Measurements from ENCODE around the gene KCNJ6.

DNA sequence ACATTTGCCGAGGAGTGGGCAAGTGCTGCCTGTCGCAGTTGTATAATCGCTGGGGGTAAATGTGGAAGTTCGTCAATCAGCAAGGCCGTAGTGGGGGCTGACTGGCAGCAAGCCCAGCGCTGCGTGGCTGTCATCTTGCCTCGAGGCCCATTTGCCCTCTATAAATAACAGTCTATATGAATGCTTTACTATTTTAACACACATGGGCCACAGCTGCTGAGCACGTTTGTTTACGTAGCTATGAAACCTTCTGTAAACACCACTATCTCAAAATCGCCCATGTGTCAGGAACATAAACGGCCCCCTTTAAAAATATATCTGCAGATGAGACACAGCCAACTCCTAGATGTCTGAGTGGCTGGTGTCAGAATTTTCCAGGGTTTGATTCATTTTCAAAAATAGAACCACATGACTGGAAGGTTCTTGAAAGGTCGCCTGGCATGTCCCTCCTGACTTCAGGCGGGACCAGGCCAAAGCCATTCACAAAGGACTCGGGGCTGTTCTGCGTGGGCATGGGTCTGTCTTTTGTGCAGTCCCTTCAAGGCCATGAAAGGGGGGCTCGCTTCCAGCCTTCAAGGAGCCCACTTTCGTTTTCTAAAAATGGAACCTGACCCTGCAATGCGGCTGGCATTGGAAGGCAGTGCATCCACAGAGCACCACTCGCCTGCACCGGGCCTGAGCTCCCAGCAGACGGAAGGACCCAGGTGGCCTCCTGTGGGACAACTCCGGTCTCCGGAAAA is 205.5 kb downstream of the KCNJ6 start:
- TF ChIP-seq, protein P1, sequence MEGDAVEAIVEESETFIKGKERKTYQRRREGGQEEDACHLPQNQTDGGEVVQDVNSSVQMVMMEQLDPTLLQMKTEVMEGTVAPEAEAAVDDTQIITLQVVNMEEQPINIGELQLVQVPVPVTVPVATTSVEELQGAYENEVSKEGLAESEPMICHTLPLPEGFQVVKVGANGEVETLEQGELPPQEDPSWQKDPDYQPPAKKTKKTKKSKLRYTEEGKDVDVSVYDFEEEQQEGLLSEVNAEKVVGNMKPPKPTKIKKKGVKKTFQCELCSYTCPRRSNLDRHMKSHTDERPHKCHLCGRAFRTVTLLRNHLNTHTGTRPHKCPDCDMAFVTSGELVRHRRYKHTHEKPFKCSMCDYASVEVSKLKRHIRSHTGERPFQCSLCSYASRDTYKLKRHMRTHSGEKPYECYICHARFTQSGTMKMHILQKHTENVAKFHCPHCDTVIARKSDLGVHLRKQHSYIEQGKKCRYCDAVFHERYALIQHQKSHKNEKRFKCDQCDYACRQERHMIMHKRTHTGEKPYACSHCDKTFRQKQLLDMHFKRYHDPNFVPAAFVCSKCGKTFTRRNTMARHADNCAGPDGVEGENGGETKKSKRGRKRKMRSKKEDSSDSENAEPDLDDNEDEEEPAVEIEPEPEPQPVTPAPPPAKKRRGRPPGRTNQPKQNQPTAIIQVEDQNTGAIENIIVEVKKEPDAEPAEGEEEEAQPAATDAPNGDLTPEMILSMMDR (IDR thresholded peaks at IDR 0.05; ENCODE audit: low read depth, low read length, missing input control), result no peak
- TF ChIP-seq, protein P2, sequence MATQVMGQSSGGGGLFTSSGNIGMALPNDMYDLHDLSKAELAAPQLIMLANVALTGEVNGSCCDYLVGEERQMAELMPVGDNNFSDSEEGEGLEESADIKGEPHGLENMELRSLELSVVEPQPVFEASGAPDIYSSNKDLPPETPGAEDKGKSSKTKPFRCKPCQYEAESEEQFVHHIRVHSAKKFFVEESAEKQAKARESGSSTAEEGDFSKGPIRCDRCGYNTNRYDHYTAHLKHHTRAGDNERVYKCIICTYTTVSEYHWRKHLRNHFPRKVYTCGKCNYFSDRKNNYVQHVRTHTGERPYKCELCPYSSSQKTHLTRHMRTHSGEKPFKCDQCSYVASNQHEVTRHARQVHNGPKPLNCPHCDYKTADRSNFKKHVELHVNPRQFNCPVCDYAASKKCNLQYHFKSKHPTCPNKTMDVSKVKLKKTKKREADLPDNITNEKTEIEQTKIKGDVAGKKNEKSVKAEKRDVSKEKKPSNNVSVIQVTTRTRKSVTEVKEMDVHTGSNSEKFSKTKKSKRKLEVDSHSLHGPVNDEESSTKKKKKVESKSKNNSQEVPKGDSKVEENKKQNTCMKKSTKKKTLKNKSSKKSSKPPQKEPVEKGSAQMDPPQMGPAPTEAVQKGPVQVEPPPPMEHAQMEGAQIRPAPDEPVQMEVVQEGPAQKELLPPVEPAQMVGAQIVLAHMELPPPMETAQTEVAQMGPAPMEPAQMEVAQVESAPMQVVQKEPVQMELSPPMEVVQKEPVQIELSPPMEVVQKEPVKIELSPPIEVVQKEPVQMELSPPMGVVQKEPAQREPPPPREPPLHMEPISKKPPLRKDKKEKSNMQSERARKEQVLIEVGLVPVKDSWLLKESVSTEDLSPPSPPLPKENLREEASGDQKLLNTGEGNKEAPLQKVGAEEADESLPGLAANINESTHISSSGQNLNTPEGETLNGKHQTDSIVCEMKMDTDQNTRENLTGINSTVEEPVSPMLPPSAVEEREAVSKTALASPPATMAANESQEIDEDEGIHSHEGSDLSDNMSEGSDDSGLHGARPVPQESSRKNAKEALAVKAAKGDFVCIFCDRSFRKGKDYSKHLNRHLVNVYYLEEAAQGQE (IDR thresholded peaks at IDR 0.05), result no peak
- TF ChIP-seq YY1 (IDR thresholded peaks at IDR 0.05) (no peak), RAD21 (IDR thresholded peaks at IDR 0.05) (no peak), FOXA1 (IDR thresholded peaks at IDR 0.05) (no peak), TAF1 (conservative IDR thresholded peaks at IDR 0.05) (no peak), JUND (IDR thresholded peaks at IDR 0.05) (no peak), SP1 (IDR thresholded peaks at IDR 0.05) (no peak), FOXA2 (IDR thresholded peaks at IDR 0.05) (no peak), HNF4G (IDR thresholded peaks at IDR 0.05) (no peak)
- TF ChIP-seq, protein P3, sequence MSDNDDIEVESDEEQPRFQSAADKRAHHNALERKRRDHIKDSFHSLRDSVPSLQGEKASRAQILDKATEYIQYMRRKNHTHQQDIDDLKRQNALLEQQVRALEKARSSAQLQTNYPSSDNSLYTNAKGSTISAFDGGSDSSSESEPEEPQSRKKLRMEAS (IDR thresholded peaks at IDR 0.05), result no peak
- TF ChIP-seq, protein P4, sequence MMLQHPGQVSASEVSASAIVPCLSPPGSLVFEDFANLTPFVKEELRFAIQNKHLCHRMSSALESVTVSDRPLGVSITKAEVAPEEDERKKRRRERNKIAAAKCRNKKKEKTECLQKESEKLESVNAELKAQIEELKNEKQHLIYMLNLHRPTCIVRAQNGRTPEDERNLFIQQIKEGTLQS (IDR thresholded peaks at IDR 0.05), result no peak
- TF ChIP-seq, protein P5, sequence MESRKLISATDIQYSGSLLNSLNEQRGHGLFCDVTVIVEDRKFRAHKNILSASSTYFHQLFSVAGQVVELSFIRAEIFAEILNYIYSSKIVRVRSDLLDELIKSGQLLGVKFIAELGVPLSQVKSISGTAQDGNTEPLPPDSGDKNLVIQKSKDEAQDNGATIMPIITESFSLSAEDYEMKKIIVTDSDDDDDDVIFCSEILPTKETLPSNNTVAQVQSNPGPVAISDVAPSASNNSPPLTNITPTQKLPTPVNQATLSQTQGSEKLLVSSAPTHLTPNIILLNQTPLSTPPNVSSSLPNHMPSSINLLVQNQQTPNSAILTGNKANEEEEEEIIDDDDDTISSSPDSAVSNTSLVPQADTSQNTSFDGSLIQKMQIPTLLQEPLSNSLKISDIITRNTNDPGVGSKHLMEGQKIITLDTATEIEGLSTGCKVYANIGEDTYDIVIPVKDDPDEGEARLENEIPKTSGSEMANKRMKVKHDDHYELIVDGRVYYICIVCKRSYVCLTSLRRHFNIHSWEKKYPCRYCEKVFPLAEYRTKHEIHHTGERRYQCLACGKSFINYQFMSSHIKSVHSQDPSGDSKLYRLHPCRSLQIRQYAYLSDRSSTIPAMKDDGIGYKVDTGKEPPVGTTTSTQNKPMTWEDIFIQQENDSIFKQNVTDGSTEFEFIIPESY (IDR thresholded peaks at IDR 0.05), result no peak

Data from liver (tissue), 3 donors.